Stimulated activated CD8-positive, alpha-beta memory T cell treated with anti-CD3 and anti-CD28 coated beads, Interleukin-7, amount 100 ng/mL, for 24 hours (primary cell): ENCODE results near the gene CHKB.

ENCODE experiments used
- DNase-seq: peaks from one replicate; pipeline ENCODE4 v3.0.0-alpha.2; 2020; ENCODE audit warnings: low read depth

The CHKB gene

GRCh38 chr22:50573491-50574382 is 8.9 kb downstream of the CHKB start:
- no peak for DNase-seq

- DNase-seq, result no peak
These were observed 9.7 kb downstream of the CHKB start for GRCh38 chr22:50572965-50573364.

- no peak for DNase-seq
These were observed 11.1 kb downstream of the CHKB start for GRCh38 chr22:50571264-50572175.

GRCh38 chr22:50570861-50571260 is 11.8 kb downstream of the CHKB start:
- DNase-seq, result no peak

GRCh38 chr22:50569896-50570535 is 12.6 kb downstream of the CHKB start:
- DNase-seq, result no peak

GRCh38 chr22:50569041-50569459 is 13.6 kb downstream of the CHKB start:
- no peak for DNase-seq

GRCh38 chr22:50568626-50569025 is 14.0 kb downstream of the CHKB start:
- DNase-seq, result no peak

- DNase-seq, result no peak
These were observed 14.9 kb downstream of the CHKB start for GRCh38 chr22:50567721-50568252.

GRCh38 chr22:50564289-50564688 is 18.4 kb downstream of the CHKB start:
- no peak for DNase-seq

- DNase-seq, result no peak
These were observed 19.1 kb downstream of the CHKB start for GRCh38 chr22:50563413-50564160.

GRCh38 chr22:50562523-50563412 is 19.9 kb downstream of the CHKB start, which contains the start of gene SYCE3:
Gene SYCE3 (minus strand): TSS chr22:50562919. CDS start chr22:50556405, 6,514 bp downstream.
- DNase-seq, result peak; percentile 96

- DNase-seq, result no peak
These were observed 21.0 kb downstream of the CHKB start for GRCh38 chr22:50561401-50562358.

GRCh38 chr22:50560034-50560433 is 22.6 kb downstream of the CHKB start:
- DNase-seq, result no peak

GRCh38 chr22:50556703-50557102 is 25.9 kb downstream of the CHKB start:
- DNase-seq, result no peak

- DNase-seq, result no peak
These were observed 29.3 kb downstream of the CHKB start for GRCh38 chr22:50553310-50553709.

- no peak for DNase-seq
These were observed 31.4 kb downstream of the CHKB start for GRCh38 chr22:50551160-50551752.

GRCh38 chr22:50550395-50550794 is 32.3 kb downstream of the CHKB start:
- DNase-seq, result no peak

- no peak for DNase-seq
These were observed 33.5 kb downstream of the CHKB start for GRCh38 chr22:50548921-50549790.
